Right atrium auricular region (tissue), 2 donors: Measurements from ENCODE around the gene PRPF19. TPM values are rescaled to one million over a fixed set of nuclear protein-coding genes. Genes with fewer than 3 reads are reported as not detected.

ENCODE experiments used
- DNase-seq: peaks from one replicate; pipeline ENCODE4 v3.0.0-alpha.2; 2019; ENCODE audit warnings: low spot score
- H3K27ac ChIP-seq, 2 donors: fragments of 200-600 bp; sonication (generic); 1 replicate in 1 of 2; 2 replicates in 1 of 2; pipeline ENCODE4 v1.5.1; 2016 to 2019
- H3K27me3 ChIP-seq, 2 donors: fragments of 200-600 bp; sonication (generic); one replicate each; pipeline versions ENCODE4 v1.5.1 to v1.6.0; 2017 to 2019
- H3K36me3 ChIP-seq: fragments of 200-600 bp; sonication (generic); one replicate; pipeline ENCODE4 v1.5.1; 2016
- H3K4me1 ChIP-seq, 2 donors: fragments of 200-600 bp; sonication (generic); one replicate each; pipeline versions ENCODE4 v1.5.1 to v1.6.0; 2017 to 2019
- H3K4me3 ChIP-seq, 2 donors: fragments of 200-600 bp; sonication (generic); 1 replicate in 1 of 2; 2 replicates in 1 of 2; pipeline ENCODE4 v1.5.1; 2017 to 2019; ENCODE audit warnings: mild to moderate bottlenecking in 1 of 2, moderate library complexity in 1 of 2
- H3K9me3 ChIP-seq, 2 donors: fragments of 200-600 bp; sonication (generic); one replicate each; pipeline ENCODE4 v1.5.1; 2019
- CTCF ChIP-seq, 2 donors: fragments of 200-600 bp; sonication (generic); IDR thresholded peaks; one replicate each; pipeline ENCODE4 v1.5.1; 2019; ENCODE audit warnings: antibody characterized with exemption in 2 of 2
- total RNA-seq, 2 donors: library from RNA; depleted of rRNA; stranded (reverse); fragments of >200 nt; gene quantifications; one replicate each; pipeline ENCODE4 v1.1.0, GENCODE V29; 2016

PRPF19 gene
- total RNA-seq, 2 donors from 2014 or later: 20.3 to 46.2 TPM

GRCh38 chr11:60928563-60929001 lies 22.2 kb upstream of the PRPF19 start:
- Histone ChIP-seq H3K36me3 (no peaks in the 10 kb centered on the region), H3K27ac (no peak overlapping the region), H3K4me1 (peaks cover 0 to 21% of the 10 kb centered on the region in 2 donors), H3K4me3 (no peak overlapping the region), H3K27me3 (peaks cover 0 to 5% of the 10 kb centered on the region in 2 donors), H3K9me3 (no peaks in the 10 kb centered on the region)
- no peak for DNase-seq
- no peak for TF ChIP-seq CTCF (IDR thresholded peaks at IDR 0.05)

- no peak overlapping the region for H3K27ac ChIP-seq
- no peaks in the 10 kb centered on the region for H3K9me3 ChIP-seq
- H3K4me3 ChIP-seq: no peak overlapping the region
- no peak for DNase-seq
- no peak for TF ChIP-seq CTCF (IDR thresholded peaks at IDR 0.05)
- H3K27me3 ChIP-seq: peaks cover 0 to 5% of the 10 kb centered on the region in 2 donors
- peaks cover 5% of the 10 kb centered on the region for H3K36me3 ChIP-seq
- peaks cover 0 to 23% of the 10 kb centered on the region in 2 donors for H3K4me1 ChIP-seq
Measured at GRCh38 chr11:60927600-60927999, 21.2 kb upstream of the PRPF19 start.

DNA sequence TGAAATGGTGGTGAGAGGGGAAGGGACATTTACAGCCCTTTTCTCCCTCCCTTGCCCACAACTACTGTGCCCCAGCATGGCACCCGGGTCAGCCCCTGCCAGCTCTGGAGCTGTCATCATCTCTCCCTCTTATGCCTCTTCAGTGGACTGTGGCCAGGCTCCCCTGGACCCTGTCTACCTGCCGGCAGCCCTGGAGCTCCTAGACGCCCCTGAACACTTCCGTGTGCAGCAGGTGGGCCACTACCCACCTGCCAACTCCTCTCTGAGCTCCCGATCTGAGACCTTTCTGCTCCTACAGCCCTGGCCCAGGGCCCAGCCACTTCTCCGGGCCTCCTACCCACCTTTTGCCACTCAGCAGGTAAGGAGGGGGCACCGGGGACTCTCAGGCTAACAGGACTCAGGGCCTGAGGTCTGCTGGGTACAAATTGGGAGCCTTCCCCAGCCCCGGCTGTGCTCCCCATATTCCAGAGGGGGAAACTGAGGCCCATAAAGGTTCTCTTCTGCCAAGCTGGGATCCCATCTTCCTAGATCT lies 20.7 kb upstream of the PRPF19 start:
- Histone ChIP-seq H3K9me3 (no peaks in the 10 kb centered on the region), H3K36me3 (peaks cover 10% of the 10 kb centered on the region), H3K27me3 (peaks cover 0 to 5% of the 10 kb centered on the region in 2 donors), H3K27ac (no peak overlapping the region), H3K4me1 (peaks cover 0 to 23% of the 10 kb centered on the region in 2 donors), H3K4me3 (no peak overlapping the region)
- DNase-seq: no peak
- TF ChIP-seq CTCF (IDR thresholded peaks at IDR 0.05): no peak

- Histone ChIP-seq H3K4me3 (no peak overlapping the region), H3K4me1 (peaks cover 0 to 23% of the 10 kb centered on the region in 2 donors), H3K9me3 (no peaks in the 10 kb centered on the region), H3K27me3 (peaks cover 0 to 5% of the 10 kb centered on the region in 2 donors), H3K36me3 (peaks cover 16% of the 10 kb centered on the region), H3K27ac (no peak overlapping the region)
- DNase-seq: no peak
- TF ChIP-seq CTCF (IDR thresholded peaks at IDR 0.05): no peak
Measured at GRCh38 chr11:60926500-60926899, 20.1 kb upstream of the PRPF19 start.

GRCh38 chr11:60925868-60926267 lies 19.5 kb upstream of the PRPF19 start:
- DNase-seq: no peak
- Histone ChIP-seq H3K4me1 (peaks cover 0 to 23% of the 10 kb centered on the region in 2 donors), H3K27ac (no peak overlapping the region), H3K36me3 (peaks cover 23% of the 10 kb centered on the region), H3K27me3 (peaks cover 0 to 5% of the 10 kb centered on the region in 2 donors), H3K4me3 (no peak overlapping the region), H3K9me3 (no peaks in the 10 kb centered on the region)
- no peak for TF ChIP-seq CTCF (IDR thresholded peaks at IDR 0.05)
